AG09309 (cell line): ENCODE results near the gene MAML2.
A peak's percentile ranks its signal among the peaks of the same experiment; 100 is the strongest.
"Not testable (repeated sequence)": the region's sequence is repeated elsewhere in the genome, so short reads cannot be mapped to it uniquely, and the experiment has no call there.

Experiments
- DNase-seq: peaks from one replicate; pipeline ENCODE4 v3.0.0-alpha.2; 2010; ENCODE audit warnings: low read depth
- H3K4me3 ChIP-seq: 2 replicates; pipeline ENCODE4 v1.5.1; 2011; ENCODE audit warnings: mild to moderate bottlenecking, low read depth, low read length, moderate library complexity; ENCODE audit not compliant: control insufficient read depth
- CTCF ChIP-seq: IDR thresholded peaks from 2 replicates; pipeline ENCODE4 v1.5.1; 2011; ENCODE audit warnings: mild to moderate bottlenecking, low read depth, low read length, inconsistent platforms; ENCODE audit not compliant: insufficient read depth, control insufficient read depth; ENCODE audit errors: missing control alignments

The MAML2 gene

GRCh38 chr11:96187822-96188221, 155.2 kb downstream of the MAML2 start:
- DNase-seq: peak; percentile 59
- no peak for TF ChIP-seq CTCF
- H3K4me3 ChIP-seq: no peak overlapping the region

GRCh38 chr11:96186806-96187205, 156.2 kb downstream of the MAML2 start:
- H3K4me3 ChIP-seq: no peak overlapping the region
- no peak for DNase-seq
- no peak for TF ChIP-seq CTCF

GRCh38 chr11:96185220-96185768, 157.7 kb downstream of the MAML2 start:
- H3K4me3 ChIP-seq: no peak overlapping the region
- TF ChIP-seq CTCF: no peak
- DNase-seq: no peak

GRCh38 chr11:96180937-96181336, 162.1 kb downstream of the MAML2 start:
- not testable (repeated sequence) for DNase-seq, H3K4me3 ChIP-seq

GRCh38 chr11:96180341-96180740, 162.7 kb downstream of the MAML2 start:
- TF ChIP-seq CTCF: no peak
- H3K4me3 ChIP-seq: no peak overlapping the region
- DNase-seq: no peak

- TF ChIP-seq CTCF: no peak
- no peak for DNase-seq
- no peak overlapping the region for H3K4me3 ChIP-seq
These were observed 163.1 kb downstream of the MAML2 start for GRCh38 chr11:96179905-96180304.

GRCh38 chr11:96178887-96179279, 164.1 kb downstream of the MAML2 start:
- no peak overlapping the region for H3K4me3 ChIP-seq
- no peak for TF ChIP-seq CTCF
- DNase-seq: no peak
